ENCODE results near the gene NEK2.

GRCh38 chr1:211641942-211642341 is 33.5 kb downstream of the NEK2 start:
- no peak for TF ChIP-seq CTCF (IDR thresholded peaks at IDR 0.05)
- no peak for TF ChIP-seq POLR2A (IDR thresholded peaks at IDR 0.05)

Measured in body of pancreas (tissue), 4 donors.